BLaER1 (cell line): ENCODE data around the gene NME4.

ENCODE experiments used
- H3K27ac ChIP-seq: shearing (Covaris generic); formaldehyde crosslinking; 2 replicates; pipeline ENCODE4 v1.8.1; 2022
- H3K27me3 ChIP-seq: shearing (Covaris generic); formaldehyde crosslinking; 2 replicates; pipeline ENCODE4 v1.8.1; 2022
- H3K36me3 ChIP-seq: shearing (Covaris generic); formaldehyde crosslinking; 2 replicates; pipeline ENCODE4 v1.8.1; 2022
- H3K4me1 ChIP-seq: shearing (Covaris generic); formaldehyde crosslinking; 2 replicates; pipeline ENCODE4 v1.8.1; 2022
- H3K4me2 ChIP-seq: shearing (Covaris generic); formaldehyde crosslinking; 2 replicates; pipeline ENCODE4 v1.8.1; 2022
- H3K4me3 ChIP-seq: shearing (Covaris generic); formaldehyde crosslinking; 2 replicates; pipeline ENCODE4 v1.8.1; 2022
- H3K9ac ChIP-seq: shearing (Covaris generic); formaldehyde crosslinking; 2 replicates; pipeline ENCODE4 v1.8.1; 2022
- H3K9me3 ChIP-seq: shearing (Covaris generic); formaldehyde crosslinking; 2 replicates; pipeline ENCODE4 v1.8.1; 2022
- H4K20me1 ChIP-seq: shearing (Covaris generic); formaldehyde crosslinking; 2 replicates; pipeline ENCODE4 v1.8.1; 2022
- Cebpa-rat ChIP-seq: shearing (Covaris generic); IDR thresholded peaks from 2 replicates; pipeline ENCODE4 v1.8.1; 2022

Gene NME4

GRCh38 chr16:445566-445965 lies 48.6 kb downstream of the NME4 start:
- Histone ChIP-seq H3K4me2 (no peak overlapping the region), H3K9me3 (no peaks in the 10 kb centered on the region), H3K9ac (no peak overlapping the region), H3K27ac (no peak overlapping the region), H3K4me3 (no peak overlapping the region), H3K4me1 (peaks cover 71% of the 10 kb centered on the region), H3K36me3 (peaks cover 63% of the 10 kb centered on the region), H4K20me1 (peaks cover 95% of the 10 kb centered on the region), H3K27me3 (no peaks in the 10 kb centered on the region)
- TF ChIP-seq Cebpa-rat: no peak
